Measurements from ENCODE around the gene RAPSN.

DNA sequence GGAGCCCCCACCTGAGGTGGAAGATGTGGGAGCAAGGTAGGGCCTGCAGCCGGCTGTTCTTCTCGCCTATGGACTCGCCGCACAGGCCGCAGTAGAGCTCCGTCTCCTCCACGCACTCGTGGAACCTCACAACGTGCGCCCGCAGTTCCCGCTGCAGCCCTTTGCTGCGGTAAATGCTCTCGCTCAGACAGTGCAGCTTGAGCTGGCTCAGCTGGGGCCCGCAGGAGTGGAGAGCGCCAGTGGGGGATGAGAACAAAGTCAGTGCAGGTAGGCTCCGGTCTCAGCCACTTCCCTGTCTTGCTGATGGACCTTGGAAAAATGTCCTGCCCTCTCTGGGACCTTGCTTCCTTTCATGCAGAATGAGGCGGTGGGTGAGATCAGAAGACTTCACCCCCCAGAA lies 10.2 kb downstream of the RAPSN start:
- TF ChIP-seq, protein P1, sequence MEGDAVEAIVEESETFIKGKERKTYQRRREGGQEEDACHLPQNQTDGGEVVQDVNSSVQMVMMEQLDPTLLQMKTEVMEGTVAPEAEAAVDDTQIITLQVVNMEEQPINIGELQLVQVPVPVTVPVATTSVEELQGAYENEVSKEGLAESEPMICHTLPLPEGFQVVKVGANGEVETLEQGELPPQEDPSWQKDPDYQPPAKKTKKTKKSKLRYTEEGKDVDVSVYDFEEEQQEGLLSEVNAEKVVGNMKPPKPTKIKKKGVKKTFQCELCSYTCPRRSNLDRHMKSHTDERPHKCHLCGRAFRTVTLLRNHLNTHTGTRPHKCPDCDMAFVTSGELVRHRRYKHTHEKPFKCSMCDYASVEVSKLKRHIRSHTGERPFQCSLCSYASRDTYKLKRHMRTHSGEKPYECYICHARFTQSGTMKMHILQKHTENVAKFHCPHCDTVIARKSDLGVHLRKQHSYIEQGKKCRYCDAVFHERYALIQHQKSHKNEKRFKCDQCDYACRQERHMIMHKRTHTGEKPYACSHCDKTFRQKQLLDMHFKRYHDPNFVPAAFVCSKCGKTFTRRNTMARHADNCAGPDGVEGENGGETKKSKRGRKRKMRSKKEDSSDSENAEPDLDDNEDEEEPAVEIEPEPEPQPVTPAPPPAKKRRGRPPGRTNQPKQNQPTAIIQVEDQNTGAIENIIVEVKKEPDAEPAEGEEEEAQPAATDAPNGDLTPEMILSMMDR (conservative IDR thresholded peaks at IDR 0.05; ENCODE audit: low read depth, low read length): no peak
- no peak for TF ChIP-seq EZH2 (IDR thresholded peaks at IDR 0.05; ENCODE audit: borderline replicate concordance, low read depth, low read length, poor library complexity, severe bottlenecking)
